HG03558 (cell line): ENCODE data around the gene EFHD1.
"Not testable (repeated sequence)": the region's sequence is repeated elsewhere in the genome, so short reads cannot be mapped to it uniquely, and the experiment has no call there.

Experiments used
- ATAC-seq: cut with Tn5 transposase; IDR thresholded peaks from one replicate; pipeline ENCODE4 v1.9.1; 2021; ENCODE audit warnings: moderate number of reproducible peaks; ENCODE audit not compliant: unreplicated experiment; ENCODE audit errors: extremely low read depth

Gene EFHD1

GRCh38 chr2:232645061-232645460 is 11.7 kb downstream of the EFHD1 start:
- ATAC-seq: no peak

GRCh38 chr2:232646726-232647125 is 13.3 kb downstream of the EFHD1 start:
- ATAC-seq: no peak

- ATAC-seq: no peak
Observed at GRCh38 chr2:232647261-232647660, 13.9 kb downstream of the EFHD1 start.

GRCh38 chr2:232649033-232649432 is 15.6 kb downstream of the EFHD1 start:
- no peak for ATAC-seq

GRCh38 chr2:232652505-232652851 is 19.1 kb downstream of the EFHD1 start:
- no peak for ATAC-seq

GRCh38 chr2:232653441-232653840 is 20.0 kb downstream of the EFHD1 start:
- no peak for ATAC-seq

GRCh38 chr2:232655392-232655791 is 22.0 kb downstream of the EFHD1 start:
- no peak for ATAC-seq

GRCh38 chr2:232658217-232658785 is 24.9 kb downstream of the EFHD1 start:
- no peak for ATAC-seq

GRCh38 chr2:232659359-232659758 is 26.0 kb downstream of the EFHD1 start:
- no peak for ATAC-seq

GRCh38 chr2:232662486-232663260 is 29.3 kb downstream of the EFHD1 start:
- no peak for ATAC-seq

GRCh38 chr2:232666051-232666805 is 32.8 kb downstream of the EFHD1 start:
- ATAC-seq: no peak

GRCh38 chr2:232667989-232668583 is 34.7 kb downstream of the EFHD1 start:
- no peak for ATAC-seq

GRCh38 chr2:232668805-232669444 is 35.5 kb downstream of the EFHD1 start:
- ATAC-seq: no peak

- no peak for ATAC-seq
Observed at GRCh38 chr2:232672588-232672987, 39.2 kb downstream of the EFHD1 start.

- ATAC-seq: no peak
Observed at GRCh38 chr2:232674491-232674890, 41.1 kb downstream of the EFHD1 start.

GRCh38 chr2:232675381-232675780 is 42.0 kb downstream of the EFHD1 start:
- ATAC-seq: no peak

- ATAC-seq: no peak
Observed at GRCh38 chr2:232680006-232680405, 46.6 kb downstream of the EFHD1 start.

GRCh38 chr2:232681527-232681926 is 48.1 kb downstream of the EFHD1 start:
- ATAC-seq: no peak

- no peak for ATAC-seq
Observed at GRCh38 chr2:232683368-232683767, 50.0 kb downstream of the EFHD1 start.

- ATAC-seq: not testable (repeated sequence)
Observed at GRCh38 chr2:232685391-232685790, 52.0 kb downstream of the EFHD1 start.
